NB4 (cell line): Measurements from ENCODE around the gene NEMP2.
"Not testable (repeated sequence)": the region's sequence is repeated elsewhere in the genome, so short reads cannot be mapped to it uniquely, and the experiment has no call there.

Experiments
- DNase-seq: peaks from one replicate; pipeline ENCODE4 v3.0.0; 2010; ENCODE audit warnings: low read depth
- H3K4me3 ChIP-seq: one replicate; pipeline ENCODE4 v1.5.1; 2011; ENCODE audit warnings: mild to moderate bottlenecking, low read depth, low read length, moderate library complexity
- CTCF ChIP-seq: IDR thresholded peaks from one replicate; pipeline ENCODE4 v1.5.1; 2012; ENCODE audit warnings: low read depth, low read length
- MAX ChIP-seq: IDR thresholded peaks from 2 replicates; pipeline ENCODE4 v1.6.1; 2011; ENCODE audit warnings: low read depth, low read length
- MYC ChIP-seq: IDR thresholded peaks from 2 replicates; pipeline ENCODE4 v1.6.1; 2011; ENCODE audit warnings: low read depth, low read length
- POLR2A ChIP-seq: IDR thresholded peaks from 2 replicates; pipeline ENCODE4 v1.6.1; 2011; ENCODE audit warnings: mild to moderate bottlenecking; ENCODE audit not compliant: insufficient read length; ENCODE audit errors: extremely low read depth

NEMP2 gene

DNA sequence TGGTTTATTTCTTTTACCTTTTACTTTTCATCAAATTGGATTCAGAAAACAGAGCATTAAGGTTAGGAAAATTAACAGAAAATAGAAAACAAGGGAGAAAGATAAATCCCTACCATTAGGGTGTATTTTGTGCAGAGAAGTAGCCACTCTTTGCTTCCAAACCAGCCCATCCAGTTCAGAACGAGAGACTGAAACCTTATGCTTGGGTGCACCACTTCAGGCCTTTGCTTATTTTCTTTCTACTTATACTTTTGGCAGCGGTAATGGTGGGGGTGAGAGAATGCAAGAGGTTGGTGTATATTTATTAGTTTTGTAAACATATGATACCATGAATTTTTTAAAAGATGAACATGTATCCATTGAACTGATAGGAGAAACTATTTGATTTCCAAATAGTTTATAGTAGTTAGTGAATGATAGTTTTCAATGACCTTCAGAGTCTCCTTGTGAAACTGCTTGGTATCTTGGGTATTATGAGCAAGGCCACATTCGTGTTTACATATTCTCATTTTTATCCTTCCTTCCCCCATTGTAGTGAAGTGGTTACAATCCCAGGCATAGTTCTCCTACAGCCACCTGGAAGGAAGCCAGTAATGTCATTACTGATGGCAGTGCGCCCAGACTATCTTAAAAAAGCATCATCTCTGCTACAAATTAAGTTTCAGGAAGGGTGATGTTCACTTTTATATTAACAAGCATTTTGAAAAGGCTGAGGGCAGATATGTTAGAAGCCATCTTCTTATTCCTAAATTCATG, 65.5 kb downstream of the NEMP2 start:
- TF ChIP-seq POLR2A: no peak
- no peak for TF ChIP-seq MAX
- TF ChIP-seq CTCF: no peak
- no peak for TF ChIP-seq MYC
- no peak overlapping the region for H3K4me3 ChIP-seq

GRCh38 chr2:190468354-190468753, 66.2 kb downstream of the NEMP2 start:
- H3K4me3 ChIP-seq, DNase-seq: not testable (repeated sequence)

More for the DNA sequence above, 65.5 kb downstream of the NEMP2 start:
- no peak for DNase-seq

GRCh38 chr2:190467575-190468083, 66.9 kb downstream of the NEMP2 start:
- DNase-seq: no peak
- H3K4me3 ChIP-seq: no peak overlapping the region

GRCh38 chr2:190466819-190467446, 67.6 kb downstream of the NEMP2 start:
- no peak overlapping the region for H3K4me3 ChIP-seq
- TF ChIP-seq MAX: no peak
- no peak for DNase-seq

More at GRCh38 chr2:190467575-190468083, 66.9 kb downstream of the NEMP2 start:
- TF ChIP-seq POLR2A (no peak), MYC (no peak), CTCF (no peak), MAX (no peak)

GRCh38 chr2:190465060-190465459, 69.5 kb downstream of the NEMP2 start:
- H3K4me3 ChIP-seq: no peak overlapping the region
- no peak for DNase-seq
- TF ChIP-seq MAX: no peak
- no peak for TF ChIP-seq MYC
- TF ChIP-seq CTCF: no peak
- TF ChIP-seq POLR2A: no peak

DNA sequence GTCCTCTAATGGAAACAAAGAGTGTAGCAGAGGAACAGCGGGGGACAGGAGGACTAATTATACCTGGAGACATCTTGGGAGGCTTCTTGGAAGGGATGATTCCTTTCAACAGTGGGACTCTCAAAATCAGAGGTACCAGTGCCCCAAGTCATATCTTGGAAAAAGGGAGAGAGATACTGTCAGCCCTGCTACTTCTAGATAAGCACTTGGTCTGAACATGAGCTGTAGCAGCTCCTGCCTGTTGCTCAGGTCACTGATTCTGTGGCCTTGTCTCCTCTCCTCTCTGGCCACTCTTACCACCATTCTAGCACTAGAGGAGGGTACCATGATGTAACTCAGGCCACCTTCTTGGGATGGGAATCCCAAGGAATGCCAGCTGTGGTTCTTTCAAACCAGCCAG, 71.9 kb downstream of the NEMP2 start:
- no peak for DNase-seq
- TF ChIP-seq MYC: no peak
- TF ChIP-seq CTCF: no peak
- TF ChIP-seq MAX: no peak
- no peak for TF ChIP-seq POLR2A
- no peak overlapping the region for H3K4me3 ChIP-seq
